Measurements from ENCODE around the gene CBY3. TPM values are rescaled to one million over a fixed set of nuclear protein-coding genes. Genes with fewer than 3 reads are reported as not detected.

CBY3 gene
- not detected in 2 replicates for total RNA-seq

DNA sequence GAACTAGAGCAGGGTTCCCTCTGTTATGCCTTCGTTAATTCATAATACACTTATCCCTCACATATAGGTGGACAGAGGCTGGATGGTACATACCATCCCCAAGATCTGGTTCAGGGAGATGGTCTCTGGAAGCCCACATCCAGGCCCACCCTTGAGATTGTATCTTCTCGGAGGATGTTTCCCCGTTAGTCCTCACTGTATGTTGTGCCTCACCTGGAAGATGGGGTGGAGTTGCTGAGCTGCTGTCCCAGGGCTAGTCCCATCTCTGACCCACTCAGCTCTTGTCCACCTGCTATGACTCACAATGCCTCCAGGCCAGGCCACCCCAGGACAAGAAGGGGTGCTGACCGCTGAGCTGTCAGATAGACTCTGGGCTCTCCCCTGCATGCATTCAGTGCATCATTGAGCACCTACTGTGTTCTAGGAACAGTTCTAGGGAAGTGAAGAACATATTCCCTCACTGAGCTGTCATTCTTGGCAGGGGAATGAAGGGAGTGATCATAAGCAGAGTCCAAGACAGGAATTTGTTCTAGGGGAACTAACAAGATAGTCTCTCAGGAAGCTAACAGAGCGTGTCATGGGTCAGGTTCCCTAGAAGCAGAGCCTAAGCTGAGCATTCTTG is at the start of gene CBY3:
Gene CBY3, minus strand, starts transcription at position 255 of the 622 bp plus-strand sequence. Its CDS starts 116 bp downstream, at position 139.

DNA sequence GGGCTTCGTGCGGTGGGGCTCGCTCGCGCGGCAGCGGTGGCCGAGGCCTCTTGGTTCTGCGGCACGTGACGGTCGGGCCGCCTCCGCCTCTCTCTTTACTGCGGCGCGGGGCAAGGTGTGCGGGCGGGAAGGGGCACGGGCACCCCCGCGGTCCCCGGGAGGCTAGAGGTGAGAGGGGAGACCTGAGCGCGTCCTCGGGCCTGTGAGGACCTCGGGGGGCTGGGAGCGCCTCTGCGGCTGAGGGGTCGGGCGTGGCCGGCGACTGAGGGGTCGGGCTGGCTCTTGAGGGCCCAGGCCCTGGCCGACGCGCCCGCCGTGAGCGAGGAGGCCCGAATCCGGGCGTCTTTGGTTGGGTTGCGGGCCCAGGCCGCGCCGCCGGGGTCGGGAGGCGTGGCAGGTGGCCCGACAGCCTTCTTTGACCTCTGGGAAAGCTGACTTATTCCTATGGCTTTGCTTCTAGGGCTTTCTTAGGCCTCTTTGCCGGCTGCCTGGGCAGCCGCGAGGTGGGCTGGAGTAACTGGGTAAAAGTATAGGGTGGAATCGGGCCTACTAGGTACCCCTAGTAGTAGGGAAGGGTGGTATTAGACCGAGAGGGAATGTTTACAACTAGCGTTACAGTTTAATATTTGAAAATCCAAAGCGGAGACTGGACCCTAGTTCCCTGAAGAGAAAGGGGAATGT is 18.2 kb upstream of the CBY3 start, which contains the start of gene CANX:
Gene CANX, plus strand, starts transcription at position 33 of the 681 bp plus-strand sequence. CDS start 6,715 bp downstream, outside the sequence.

Other genes starting within 250 kb of the CBY3 start
- gene RUFY1, start 130.5 kb downstream of the CBY3 start, total RNA-seq: 37.2 and 41.1 TPM in 2 replicates
- 254 and 275 TPM in 2 replicates for gene HNRNPH1, start 57.4 kb downstream of the CBY3 start, total RNA-seq
- gene CANX, start 17.9 kb upstream of the CBY3 start, total RNA-seq: 373 and 375 TPM in 2 replicates
- gene MAML1, start 51.8 kb upstream of the CBY3 start, total RNA-seq: 13.0 and 14.9 TPM in 2 replicates
- gene LTC4S, start 113.0 kb upstream of the CBY3 start, total RNA-seq: not detected in 2 replicates
- 183 and 195 TPM in 2 replicates for gene MGAT4B, start 125.8 kb upstream of the CBY3 start, total RNA-seq
- gene SQSTM1, start 139.9 kb upstream of the CBY3 start, total RNA-seq: 814 and 928 TPM in 2 replicates
- gene MRNIP, start 177.8 kb upstream of the CBY3 start, total RNA-seq: 6.8 and 8.5 TPM in 2 replicates
- 57.2 and 59.8 TPM in 2 replicates for gene TBC1D9B, start 226.9 kb upstream of the CBY3 start, total RNA-seq